ENCODE results near the gene KLRC3. TPM values are rescaled to one million over a fixed set of nuclear protein-coding genes. Genes with fewer than 3 reads are reported as not detected.
"Not testable (repeated sequence)": the region's sequence is repeated elsewhere in the genome, so short reads cannot be mapped to it uniquely, and the experiment has no call there.

Gene KLRC3
- 0.72 TPM for polyA plus RNA-seq
- long read RNA-seq, donor 1: 0 reads
- long read RNA-seq, donor 2: 0 reads
- long read RNA-seq, donor 3: 0 reads
- long read RNA-seq, donor 4: 0 reads
- long read RNA-seq, donor 5: 0 reads
- long read RNA-seq, donor 6: 0 reads
- long read RNA-seq, donor 7: 0 reads
- long read RNA-seq, donor 8: 0 reads
- long read RNA-seq, donor 9: 0 reads
- long read RNA-seq, donor 10: 0 reads
- long read RNA-seq, donor 11, partial matches to known transcripts: 0 of 1 reads
- long read RNA-seq, donor 11, other reads (novel, unspliced or antisense): 0 of 1 reads

DNA sequence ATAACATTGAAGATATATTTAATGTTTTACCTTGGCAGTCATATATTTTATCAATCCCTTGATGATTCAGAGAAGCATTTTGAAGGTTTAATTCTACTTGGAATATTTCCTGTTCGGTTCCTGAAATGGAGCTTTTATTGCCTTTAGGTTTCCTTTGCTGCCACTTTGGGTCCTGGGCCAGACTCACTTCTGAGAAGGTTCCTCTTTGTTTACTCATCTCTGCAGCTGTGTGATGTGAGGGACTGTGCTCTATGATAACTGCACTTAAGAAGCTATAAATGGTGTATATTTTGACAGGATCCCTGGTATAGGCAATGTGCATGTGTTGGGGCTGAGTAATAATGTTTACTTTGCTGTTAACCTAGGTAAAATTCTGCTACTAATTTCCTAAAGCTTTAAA lies at the start of gene KLRC3:
Gene KLRC3, minus strand, starts transcription at position 262 of the 400 bp plus-strand sequence. Its CDS starts 45 bp downstream, at position 217.
- not testable (repeated sequence) for H3K9me3 ChIP-seq (ENCODE audit: control insufficient read depth, low read depth, low read length); H3K4me1 ChIP-seq (ENCODE audit: control insufficient read depth, insufficient read depth, low read length); H3K27ac ChIP-seq (ENCODE audit: low read length); H3K4me3 ChIP-seq (ENCODE audit: low read length); DNase-seq; H3K27me3 ChIP-seq (ENCODE audit: control insufficient read depth, insufficient read depth, low read length); H3K36me3 ChIP-seq (ENCODE audit: control insufficient read depth, insufficient read depth, low read length)
- WGBS (ENCODE audit: insufficient coverage, low lambda C conversion rate): no CpG with 5 or more reads among the region's 1 CpG

DNA sequence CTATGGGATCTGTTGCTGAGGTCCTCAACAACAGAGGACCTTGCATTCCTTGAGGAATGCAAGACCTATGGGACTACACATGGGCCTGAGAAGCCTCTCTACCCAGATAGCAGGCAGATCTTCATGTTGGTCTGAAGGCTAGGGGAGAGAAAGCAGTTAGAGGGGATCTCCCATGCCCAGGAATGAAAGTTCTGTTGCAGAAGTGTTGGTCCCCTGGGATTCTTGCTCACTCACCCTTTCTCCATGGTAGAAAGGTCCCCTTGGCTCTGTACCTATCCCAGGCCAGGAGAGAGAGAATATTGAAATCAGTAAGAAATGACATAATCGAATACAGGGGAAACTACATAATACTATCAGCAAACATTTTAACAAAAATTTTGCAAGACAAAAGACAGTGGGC lies 49.3 kb upstream of the KLRC3 start:
- no peak for DNase-seq
- no CpG with 5 or more reads among the region's 1 CpG for WGBS (ENCODE audit: insufficient coverage, low lambda C conversion rate)
- Histone ChIP-seq H3K27me3 (ENCODE audit: control insufficient read depth, insufficient read depth, low read length) (no peaks in the 10 kb centered on the region), H3K36me3 (ENCODE audit: control insufficient read depth, insufficient read depth, low read length) (no peaks in the 10 kb centered on the region), H3K4me1 (ENCODE audit: control insufficient read depth, insufficient read depth, low read length) (no peaks in the 10 kb centered on the region), H3K4me3 (ENCODE audit: low read length) (no peak overlapping the region), H3K27ac (ENCODE audit: low read length) (no peak overlapping the region), H3K9me3 (ENCODE audit: control insufficient read depth, low read depth, low read length) (no peaks in the 10 kb centered on the region)

DNA sequence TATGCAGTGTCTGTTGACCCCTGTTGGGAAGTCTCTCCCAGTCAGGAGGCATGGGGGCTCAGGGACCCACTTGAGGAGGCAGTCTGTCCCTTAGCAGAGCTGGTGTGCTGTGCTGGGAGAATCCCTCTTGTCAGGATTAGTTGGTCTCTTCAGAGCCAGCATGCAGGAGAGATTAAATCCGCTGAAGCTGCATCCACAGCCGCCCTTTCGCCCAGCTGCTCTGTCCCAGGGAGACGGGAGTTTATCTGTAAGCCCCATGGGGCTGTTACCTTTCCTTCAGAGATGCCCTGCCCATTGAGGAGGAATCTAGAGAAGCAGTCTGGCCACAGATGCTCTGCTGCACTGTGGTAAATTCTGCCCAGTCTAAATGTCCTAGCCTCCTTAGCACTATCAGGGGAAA lies 45.9 kb upstream of the KLRC3 start:
- Histone ChIP-seq H3K27ac (ENCODE audit: low read length) (no peak overlapping the region), H3K9me3 (ENCODE audit: control insufficient read depth, low read depth, low read length) (peaks cover 6% of the 10 kb centered on the region), H3K4me3 (ENCODE audit: low read length) (no peak overlapping the region), H3K4me1 (ENCODE audit: control insufficient read depth, insufficient read depth, low read length) (no peaks in the 10 kb centered on the region), H3K27me3 (ENCODE audit: control insufficient read depth, insufficient read depth, low read length) (no peaks in the 10 kb centered on the region), H3K36me3 (ENCODE audit: control insufficient read depth, insufficient read depth, low read length) (no peaks in the 10 kb centered on the region)
- WGBS (ENCODE audit: insufficient coverage, low lambda C conversion rate): no CpG with 5 or more reads among the region's 4 CpGs
- no peak for DNase-seq

DNA sequence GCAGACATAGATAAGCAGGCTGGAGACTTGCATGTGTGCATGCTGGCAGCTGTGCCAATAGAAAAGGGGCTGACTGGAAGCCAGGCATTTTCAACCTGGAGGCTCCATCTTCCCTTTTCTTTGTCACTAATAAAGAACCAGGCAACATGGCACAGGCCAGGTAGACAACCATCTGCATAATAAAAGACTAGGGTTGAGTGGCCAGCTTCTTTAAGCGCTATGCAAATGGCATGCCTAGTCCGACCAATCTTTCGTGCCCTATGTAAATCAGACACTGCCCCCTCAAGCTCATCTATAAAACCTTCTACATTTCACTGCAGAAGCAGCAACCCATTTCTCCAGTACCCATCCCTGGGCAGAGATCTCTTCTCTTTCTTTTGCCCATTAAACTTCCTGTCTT lies 37.4 kb upstream of the KLRC3 start:
- Histone ChIP-seq H3K4me3 (ENCODE audit: low read length) (no peak overlapping the region), H3K9me3 (ENCODE audit: control insufficient read depth, low read depth, low read length) (peaks cover 6% of the 10 kb centered on the region), H3K36me3 (ENCODE audit: control insufficient read depth, insufficient read depth, low read length) (no peaks in the 10 kb centered on the region), H3K27me3 (ENCODE audit: control insufficient read depth, insufficient read depth, low read length) (no peaks in the 10 kb centered on the region), H3K27ac (ENCODE audit: low read length) (no peak overlapping the region), H3K4me1 (ENCODE audit: control insufficient read depth, insufficient read depth, low read length) (no peaks in the 10 kb centered on the region)
- no CpG with 5 or more reads among the region's 3 CpGs for WGBS (ENCODE audit: insufficient coverage, low lambda C conversion rate)
- DNase-seq: no peak

DNA sequence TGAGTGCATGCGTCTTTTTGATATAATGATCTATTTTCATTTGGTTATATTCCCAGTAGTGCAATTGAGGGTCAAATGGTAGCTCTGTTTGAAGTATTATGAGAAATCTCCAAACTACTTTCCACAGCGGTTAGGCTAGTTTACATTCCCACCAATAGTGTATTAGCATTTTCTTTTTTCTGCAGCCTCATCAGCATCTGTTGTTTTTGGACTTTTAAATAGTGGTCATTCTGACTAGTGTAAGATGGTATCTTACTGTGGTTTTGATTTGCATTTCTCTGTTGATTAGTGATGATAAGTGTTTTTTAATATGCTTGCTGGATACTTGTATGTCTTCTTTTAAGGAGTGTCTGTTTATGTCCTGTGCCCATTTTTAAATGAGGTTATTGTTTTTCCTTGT lies 36.5 kb upstream of the KLRC3 start:
- Histone ChIP-seq H3K4me1 (ENCODE audit: control insufficient read depth, insufficient read depth, low read length) (no peaks in the 10 kb centered on the region), H3K27ac (ENCODE audit: low read length) (no peak overlapping the region), H3K9me3 (ENCODE audit: control insufficient read depth, low read depth, low read length) (peaks cover 2% of the 10 kb centered on the region), H3K4me3 (ENCODE audit: low read length) (no peak overlapping the region), H3K27me3 (ENCODE audit: control insufficient read depth, insufficient read depth, low read length) (no peaks in the 10 kb centered on the region), H3K36me3 (ENCODE audit: control insufficient read depth, insufficient read depth, low read length) (no peaks in the 10 kb centered on the region)
- DNase-seq: no peak
- WGBS (ENCODE audit: insufficient coverage, low lambda C conversion rate): no CpG with 5 or more reads among the region's 2 CpGs

DNA sequence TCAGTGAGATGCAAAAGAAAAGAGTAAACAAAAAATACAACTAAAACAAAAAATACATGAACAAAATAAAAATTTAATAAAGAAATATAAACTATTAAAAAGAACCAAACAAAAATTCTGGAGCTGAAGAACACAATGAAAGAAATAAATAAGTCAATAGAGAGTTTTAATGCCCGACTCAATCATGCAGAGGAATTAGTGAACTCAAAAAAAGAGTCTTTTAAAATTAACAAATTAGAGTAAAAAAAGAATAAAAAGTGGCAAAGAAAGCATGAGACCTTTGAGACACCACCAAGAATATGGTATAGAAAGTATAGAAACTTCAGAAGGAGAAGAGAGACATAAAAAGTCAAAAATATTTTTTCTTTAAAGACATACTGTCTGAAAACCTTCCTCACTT lies 35.4 kb upstream of the KLRC3 start:
- H3K36me3 ChIP-seq (ENCODE audit: control insufficient read depth, insufficient read depth, low read length): no peaks in the 10 kb centered on the region
- H3K9me3 ChIP-seq (ENCODE audit: control insufficient read depth, low read depth, low read length): no peaks in the 10 kb centered on the region
- H3K4me1 ChIP-seq (ENCODE audit: control insufficient read depth, insufficient read depth, low read length): no peaks in the 10 kb centered on the region
- no peak overlapping the region for H3K27ac ChIP-seq (ENCODE audit: low read length)
- 89% methylated on average over 1 of the region's 1 CpG for WGBS (ENCODE audit: insufficient coverage, low lambda C conversion rate)
- no peaks in the 10 kb centered on the region for H3K27me3 ChIP-seq (ENCODE audit: control insufficient read depth, insufficient read depth, low read length)
- no peak overlapping the region for H3K4me3 ChIP-seq (ENCODE audit: low read length)
- no peak for DNase-seq

DNA sequence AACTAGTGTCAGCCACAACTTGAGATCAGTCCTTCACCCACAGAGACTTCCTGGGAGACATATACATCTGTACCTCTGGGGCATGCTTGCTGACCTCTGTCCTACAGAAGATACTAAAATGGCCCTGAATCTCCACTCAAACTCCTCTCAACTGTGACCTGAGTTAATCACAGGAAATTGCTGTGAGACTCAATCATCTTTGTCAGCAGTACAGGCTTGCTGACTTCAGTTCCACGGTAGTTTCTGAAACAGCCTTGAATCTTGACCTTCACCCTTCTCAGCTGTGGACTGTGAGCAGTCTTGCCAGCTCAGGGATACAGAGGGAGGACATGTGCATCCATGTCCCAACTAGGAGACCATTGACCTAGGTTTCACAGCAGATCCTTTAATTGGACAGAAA lies 34.1 kb upstream of the KLRC3 start:
- H3K27me3 ChIP-seq (ENCODE audit: control insufficient read depth, insufficient read depth, low read length): no peaks in the 10 kb centered on the region
- no peak overlapping the region for H3K4me3 ChIP-seq (ENCODE audit: low read length)
- no peak overlapping the region for H3K27ac ChIP-seq (ENCODE audit: low read length)
- no CpG with 5 or more reads among the region's 1 CpG for whole genome bisulfite sequencing (ENCODE audit: insufficient coverage, low lambda C conversion rate)
- DNase-seq: no peak
- no peaks in the 10 kb centered on the region for H3K36me3 ChIP-seq (ENCODE audit: control insufficient read depth, insufficient read depth, low read length)
- H3K4me1 ChIP-seq (ENCODE audit: control insufficient read depth, insufficient read depth, low read length): no peaks in the 10 kb centered on the region
- H3K9me3 ChIP-seq (ENCODE audit: control insufficient read depth, low read depth, low read length): no peaks in the 10 kb centered on the region

DNA sequence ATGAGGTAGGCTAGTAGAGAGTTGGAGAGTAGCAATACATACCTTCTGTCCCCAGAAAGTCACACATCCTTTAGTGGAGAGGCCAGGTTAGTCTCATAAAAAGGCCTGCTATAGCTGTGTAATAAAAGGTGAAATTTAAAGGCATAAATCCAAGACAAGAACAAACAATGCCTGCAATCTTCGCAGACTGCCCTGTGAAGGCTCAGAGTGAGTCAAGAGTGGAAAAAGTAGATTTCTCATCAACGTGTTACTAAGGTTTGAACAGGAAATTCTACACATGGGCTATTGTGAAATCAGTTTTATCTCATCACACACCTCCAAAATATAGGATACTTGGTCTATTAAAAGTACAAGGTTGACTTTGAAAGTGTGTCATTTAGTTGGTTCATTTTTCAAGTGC lies 32.8 kb upstream of the KLRC3 start, which contains the start of gene KLRC1:
Gene KLRC1, minus strand, starts transcription at position 222 of the 400 bp plus-strand sequence. CDS start 2,221 bp downstream, outside the sequence.
- Histone ChIP-seq H3K9me3 (ENCODE audit: control insufficient read depth, low read depth, low read length) (no peaks in the 10 kb centered on the region), H3K36me3 (ENCODE audit: control insufficient read depth, insufficient read depth, low read length) (no peaks in the 10 kb centered on the region), H3K4me1 (ENCODE audit: control insufficient read depth, insufficient read depth, low read length) (no peaks in the 10 kb centered on the region), H3K27ac (ENCODE audit: low read length) (no peak within 1 kb of the TSS), H3K4me3 (ENCODE audit: low read length) (no peak within 1 kb of the TSS), H3K27me3 (ENCODE audit: control insufficient read depth, insufficient read depth, low read length) (no peaks in the 10 kb centered on the region)
- DNase-seq: no peak
- WGBS (ENCODE audit: insufficient coverage, low lambda C conversion rate): no CpG with 5 or more reads among the region's 2 CpGs

DNA sequence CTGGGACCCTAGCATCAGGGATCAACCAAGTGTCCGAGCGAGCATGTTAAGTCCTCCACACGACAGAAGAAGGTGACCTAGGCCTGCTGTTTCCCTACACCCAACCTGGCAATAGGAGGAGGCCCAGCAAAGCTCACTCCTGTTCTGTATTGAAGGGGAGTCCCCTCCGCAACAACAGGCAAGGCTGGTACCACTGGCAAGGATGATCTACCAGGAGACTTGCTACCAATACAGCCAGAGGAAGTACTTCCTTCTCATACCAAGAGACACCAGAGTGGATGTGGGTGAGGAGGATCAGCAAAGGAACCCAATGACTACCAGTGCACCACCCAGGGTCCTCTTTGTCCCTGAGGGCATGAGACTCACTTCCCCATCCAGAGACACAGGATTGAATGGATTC lies 27.8 kb upstream of the KLRC3 start:
- DNase-seq: no peak
- no peak overlapping the region for H3K27ac ChIP-seq (ENCODE audit: low read length)
- H3K36me3 ChIP-seq (ENCODE audit: control insufficient read depth, insufficient read depth, low read length): no peaks in the 10 kb centered on the region
- H3K9me3 ChIP-seq (ENCODE audit: control insufficient read depth, low read depth, low read length): no peaks in the 10 kb centered on the region
- no peaks in the 10 kb centered on the region for H3K27me3 ChIP-seq (ENCODE audit: control insufficient read depth, insufficient read depth, low read length)
- H3K4me3 ChIP-seq (ENCODE audit: low read length): no peak overlapping the region
- WGBS (ENCODE audit: insufficient coverage, low lambda C conversion rate): no CpG with 5 or more reads among the region's 4 CpGs
- no peaks in the 10 kb centered on the region for H3K4me1 ChIP-seq (ENCODE audit: control insufficient read depth, insufficient read depth, low read length)

DNA sequence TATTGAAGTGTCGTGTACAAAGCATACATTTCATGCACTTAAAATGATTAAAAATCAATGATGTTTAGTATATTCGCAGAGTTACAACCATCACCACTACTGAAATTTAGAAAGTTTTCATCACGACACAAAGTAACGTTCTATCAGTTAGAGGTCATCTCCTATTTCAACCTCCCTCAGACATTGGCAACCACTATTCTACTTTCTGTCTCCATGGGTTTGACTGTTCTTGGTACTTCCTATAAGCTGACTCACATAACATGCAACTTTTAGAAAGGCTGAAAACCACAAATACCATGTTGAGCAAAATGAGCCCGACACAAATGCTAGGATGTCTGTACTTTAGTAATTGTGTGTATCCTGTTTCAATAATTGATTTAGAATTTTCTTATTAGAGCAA lies 25.7 kb upstream of the KLRC3 start:
- not testable (repeated sequence) for H3K36me3 ChIP-seq (ENCODE audit: control insufficient read depth, insufficient read depth, low read length); H3K4me1 ChIP-seq (ENCODE audit: control insufficient read depth, insufficient read depth, low read length); H3K27ac ChIP-seq (ENCODE audit: low read length); H3K9me3 ChIP-seq (ENCODE audit: control insufficient read depth, low read depth, low read length); H3K27me3 ChIP-seq (ENCODE audit: control insufficient read depth, insufficient read depth, low read length); H3K4me3 ChIP-seq (ENCODE audit: low read length); DNase-seq
- no CpG with 5 or more reads among the region's 5 CpGs for WGBS (ENCODE audit: insufficient coverage, low lambda C conversion rate)

DNA sequence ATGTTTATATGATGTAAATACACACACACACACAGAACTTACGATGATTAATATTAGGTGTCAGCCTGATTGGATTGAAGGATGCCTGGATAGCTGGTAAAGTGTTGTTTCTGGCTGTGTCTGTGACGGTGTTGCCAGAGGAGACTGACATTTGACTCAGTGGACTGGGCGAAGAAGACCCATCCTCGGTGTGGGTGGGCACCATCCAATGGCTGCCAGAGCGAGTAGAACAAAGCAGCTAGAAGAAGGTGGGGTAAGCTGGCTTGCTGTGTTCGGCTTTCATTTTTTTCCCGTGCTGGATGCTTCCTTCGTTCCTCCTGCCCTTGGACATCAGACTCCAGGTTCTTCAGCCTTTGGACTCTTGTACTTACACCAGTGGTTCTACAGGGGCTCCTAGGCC lies 20.7 kb upstream of the KLRC3 start:
- not testable (repeated sequence) for H3K4me3 ChIP-seq (ENCODE audit: low read length); H3K4me1 ChIP-seq (ENCODE audit: control insufficient read depth, insufficient read depth, low read length); DNase-seq; H3K27me3 ChIP-seq (ENCODE audit: control insufficient read depth, insufficient read depth, low read length); H3K36me3 ChIP-seq (ENCODE audit: control insufficient read depth, insufficient read depth, low read length); H3K9me3 ChIP-seq (ENCODE audit: control insufficient read depth, low read depth, low read length); H3K27ac ChIP-seq (ENCODE audit: low read length)
- WGBS (ENCODE audit: insufficient coverage, low lambda C conversion rate): no CpG with 5 or more reads among the region's 8 CpGs

Data from large intestine (tissue), 12 donors.